GM12878 (cell line): ENCODE results near the gene SLC38A5. TPM values are rescaled to one million over a fixed set of nuclear protein-coding genes. Genes with fewer than 3 reads are reported as not detected.

Experiments used
- ATAC-seq: fragments of 200-7000 bp; cut with Tn5 transposase; 3 replicates; pipeline ENCODE4 v1.9.1; 2020; ENCODE audit warnings: mild to moderate bottlenecking, moderate library complexity
- BruUV-seq: library from RNA; stranded (reverse); fragments of 400-500 nt; replicated peaks from 2 replicates; lab custom pipeline; 2021; lab: Mats Ljungman, UMichigan
- CTCF ChIA-PET: fragments of 300-600 bp; sonication (Branson Sonifier 250); formaldehyde crosslinking; extraction: SDS; loops from one replicate; lab custom pipeline; 2021; ENCODE audit warnings: inconsistent platforms; lab: Yijun Ruan, JAX
- POLR2A ChIA-PET: fragments of 350-600 bp; formaldehyde crosslinking; extraction: SDS; loops from one replicate; lab custom pipeline; 2021; ENCODE audit warnings: inconsistent platforms; lab: Charles Lee
- RAD21 ChIA-PET: fragments of 300-600 bp; sonication (Branson Sonifier 250); formaldehyde crosslinking; loops from one replicate; lab custom pipeline; 2023; ENCODE audit warnings: antibody characterized with exemption; ENCODE audit not compliant: unreplicated experiment; lab: Charles Lee
- SMC1A ChIA-PET: fragments of 300-600 bp; sonication (Branson Sonifier 250); formaldehyde crosslinking; loops from one replicate; lab custom pipeline; 2023; ENCODE audit not compliant: unreplicated experiment, uncharacterized antibody; lab: Charles Lee
- DNase-seq: peaks from one replicate; pipeline ENCODE4 v3.0.0-alpha.2; 2011; ENCODE audit warnings: low read depth, low spot score
- FAIRE-seq: peaks from 3 replicates; lab custom pipeline; 2011; peaks lifted over from hg19 to GRCh38; lab: Jason Lieb, UNC
- H2AFZ ChIP-seq: 2 replicates; pipeline ENCODE4 v1.6.0; 2011; ENCODE audit warnings: low read depth, low read length, control low read depth; ENCODE audit not compliant: control insufficient read depth
- H3K27ac ChIP-seq: 2 replicates; pipeline ENCODE4 v1.5.1; 2011; ENCODE audit warnings: control low read depth; ENCODE audit not compliant: control insufficient read depth, insufficient read depth
- H3K27me3 ChIP-seq, 2 experiments: replicated peaks in 1 of 2; 2 replicates each; pipeline versions ENCODE4 v1.6.0 to v1.6.1; 2011; ENCODE audit warnings: low read length in 1 of 2; ENCODE audit not compliant: control insufficient read depth in 2 of 2, insufficient read depth in 2 of 2
- H3K36me3 ChIP-seq, 2 experiments: 2 replicates each; pipeline ENCODE4 v1.5.1; 2011; ENCODE audit warnings: low read length in 1 of 2; ENCODE audit not compliant: control insufficient read depth in 2 of 2, insufficient read depth in 2 of 2
- H3K4me1 ChIP-seq: 2 replicates; pipeline ENCODE4 v1.6.1; 2011; ENCODE audit warnings: mild to moderate bottlenecking, low read length, moderate library complexity, mixed read lengths; ENCODE audit not compliant: control insufficient read depth, insufficient read depth
- H3K4me2 ChIP-seq: 2 replicates; pipeline ENCODE4 v1.6.0; 2011; ENCODE audit warnings: control low read depth; ENCODE audit not compliant: control insufficient read depth, insufficient read depth
- H3K4me3 ChIP-seq: fragments of 200-600 bp; sonication (generic); 2 replicates; pipeline ENCODE4 v1.5.1; 2016
- H3K79me2 ChIP-seq: 2 replicates; pipeline ENCODE4 v1.6.0; 2011; ENCODE audit warnings: low read length; ENCODE audit not compliant: control insufficient read depth, insufficient read depth
- H3K9ac ChIP-seq: 2 replicates; pipeline ENCODE4 v1.8.0; 2011; ENCODE audit warnings: low read length, control low read depth, mixed read lengths; ENCODE audit not compliant: control insufficient read depth, insufficient read depth
- H3K9me3 ChIP-seq: replicated peaks from 3 replicates; pipeline ENCODE4 v1.5.1; 2011; ENCODE audit warnings: mild to moderate bottlenecking, low read length; ENCODE audit not compliant: control insufficient read depth, insufficient read depth
- H4K20me1 ChIP-seq: 2 replicates; pipeline ENCODE4 v1.6.0; 2011; ENCODE audit not compliant: control insufficient read depth, insufficient read depth
- ATF7 ChIP-seq: fragments of 450-650 bp; IDR thresholded peaks from 2 replicates; pipeline ENCODE4 v1.6.1; 2016; ENCODE audit warnings: low read depth, mild to moderate bottlenecking
- CHD2 ChIP-seq: IDR thresholded peaks from 2 replicates; pipeline ENCODE4 v1.6.1; 2011; ENCODE audit warnings: low read depth, low read length, improper control_type of control experiment, borderline replicate concordance
- HCFC1 ChIP-seq: fragments of 150-350 bp; IDR thresholded peaks from 2 replicates; pipeline ENCODE4 v1.6.1; 2014; ENCODE audit warnings: low read length
- HDAC2 ChIP-seq: fragments of 200-600 bp; sonication (generic); IDR thresholded peaks from 2 replicates; pipeline ENCODE4 v1.6.1; 2017
- IKZF1 ChIP-seq: fragments of 450-650 bp; conservative IDR thresholded peaks from 2 replicates; pipeline ENCODE4 v1.6.1; 2017; ENCODE audit warnings: antibody characterized with exemption, mild to moderate bottlenecking
- IKZF2 ChIP-seq, 2 experiments: fragments of 450-650 bp; IDR thresholded peaks; 2 replicates each; pipeline ENCODE4 v1.6.1; 2017; ENCODE audit warnings: mild to moderate bottlenecking in 2 of 2, moderate library complexity in 2 of 2
- RCOR1 ChIP-seq: conservative IDR thresholded peaks from 2 replicates; pipeline ENCODE4 v1.6.1; 2012; ENCODE audit warnings: low read depth, low read length, improper control_type of control experiment
- RFX5 ChIP-seq: IDR thresholded peaks from 2 replicates; pipeline ENCODE4 v1.6.1; 2011; ENCODE audit warnings: low read depth, low read length, improper control_type of control experiment
- SMARCA5 ChIP-seq: fragments of 450-650 bp; IDR thresholded peaks from 2 replicates; pipeline ENCODE4 v1.6.1; 2017; ENCODE audit warnings: mild to moderate bottlenecking
- ZNF207 ChIP-seq: fragments of 450-650 bp; IDR thresholded peaks from 2 replicates; pipeline ENCODE4 v1.6.1; 2014; ENCODE audit warnings: antibody characterized with exemption, mild to moderate bottlenecking, borderline replicate concordance
- WGBS: methylation state at CpG from one replicate; pipeline ENCODE4 v1.1.6; 2016; ENCODE audit warnings: low lambda C conversion rate; ENCODE audit not compliant: insufficient replicate concordance, insufficient coverage; ENCODE audit errors: missing lambda C conversion rate; 5-methylcytosine and 5-hydroxymethylcytosine counted together
- in situ Hi-C: fragments of 300-500 bp; cut with MboI; formaldehyde crosslinking; loops from 9 replicates; pipeline ENCODE4 v1.14.3; 2018; ENCODE audit warnings: mixed read lengths
- intact Hi-C: fragments of 100-400 bp; cut with micrococcal nuclease; formaldehyde crosslinking; loops from one replicate; pipeline ENCODE4 v1.14.2; 2022; ENCODE audit not compliant: unreplicated experiment
- polyA plus RNA-seq, 11 experiments: library from polyadenylated mRNA; depleted of rRNA in 4 of 11; unstranded in 6 of 11; stranded (reverse) in 5 of 11; fragments of >200 nt; fragmentation: Nextera tagmentation in 4 of 11; fragmentation: Illumina TruSeq in 1 of 11; extraction: Ambion mirVana in 4 of 11; extraction: Trizol in 1 of 11; gene quantifications; 1 replicate in 1 of 11; 2 replicates in 10 of 11; pipeline versions ENCODE4 v1.2.1 to v1.2.3, GENCODE V29; 2011 to 2016; ENCODE audit warnings: inconsistent platforms in 2 of 11, missing spikeins in 2 of 11, low read depth in 1 of 11
- total RNA-seq, 4 experiments: library from RNA; depleted of rRNA in 3 of 4; stranded (reverse); fragments of >200 nt in 3 of 4; fragmentation: Illumina TruSeq in 1 of 4; extraction: Trizol in 1 of 4; gene quantifications; 2 replicates each; pipeline versions ENCODE4 v1.2.1 to v1.2.3, GENCODE V29; 2013 to 2021
- TF ChIP-seq, protein P1 (sequence below): fragments of 150-350 bp; IDR thresholded peaks from 2 replicates; pipeline ENCODE4 v1.6.1; 2016; ENCODE audit warnings: low read depth, low read length
- TF ChIP-seq, protein P2 (sequence below): fragments of 450-650 bp; formaldehyde crosslinking; IDR thresholded peaks from 2 replicates; pipeline ENCODE4 v1.5.0; 2022; ENCODE audit warnings: mild to moderate bottlenecking, missing genetic modification characterization
- TF ChIP-seq, protein P3 (sequence below), 3 experiments: IDR thresholded peaks in 2 of 3; conservative IDR thresholded peaks in 1 of 3; 2 replicates each; pipeline ENCODE4 v1.5.1; 2011; ENCODE audit warnings: low read depth in 3 of 3, low read length in 3 of 3, mild to moderate bottlenecking in 3 of 3, control low read depth in 2 of 3, moderate library complexity in 2 of 3, inconsistent platforms in 1 of 3, mixed read lengths in 1 of 3; ENCODE audit not compliant: control insufficient read depth in 2 of 3, insufficient read depth in 1 of 3; ENCODE audit errors: extremely low read depth in 1 of 3
- TF ChIP-seq, protein P4 (sequence below): IDR thresholded peaks from 2 replicates; pipeline ENCODE4 v1.6.1; 2011; ENCODE audit warnings: mild to moderate bottlenecking, low read depth, low read length, moderate library complexity; ENCODE audit not compliant: insufficient replicate concordance

SLC38A5 gene
- total and polyA plus RNA-seq, 10 of the 15 experiments (the other 5 are each of a cell fraction or from before 2014, with no cell fraction given) = 4.2 to 108 (median 70.6) TPM

DNA sequence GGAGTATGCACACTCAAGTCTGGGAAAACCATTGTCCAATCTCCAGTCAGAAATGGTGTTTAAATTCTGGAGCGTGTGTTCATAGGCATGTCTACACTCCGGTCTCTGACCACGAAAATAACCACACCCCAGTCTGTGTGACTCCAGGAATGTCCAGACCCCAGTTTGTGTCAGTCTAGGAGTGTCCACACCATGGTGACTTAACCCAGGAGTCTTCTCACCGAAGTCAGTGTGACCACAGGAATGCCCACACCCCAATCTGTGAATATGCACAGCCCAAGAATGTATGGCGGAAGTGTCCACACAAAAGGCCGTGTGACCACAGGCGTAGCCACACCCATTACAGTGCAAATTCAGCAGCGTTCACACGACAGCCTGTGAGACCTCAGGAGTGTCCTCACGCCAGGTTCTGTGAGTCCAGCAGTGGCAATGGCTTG, 17.3 kb upstream of the SLC38A5 start (continued):
- TF ChIP-seq, protein P1, sequence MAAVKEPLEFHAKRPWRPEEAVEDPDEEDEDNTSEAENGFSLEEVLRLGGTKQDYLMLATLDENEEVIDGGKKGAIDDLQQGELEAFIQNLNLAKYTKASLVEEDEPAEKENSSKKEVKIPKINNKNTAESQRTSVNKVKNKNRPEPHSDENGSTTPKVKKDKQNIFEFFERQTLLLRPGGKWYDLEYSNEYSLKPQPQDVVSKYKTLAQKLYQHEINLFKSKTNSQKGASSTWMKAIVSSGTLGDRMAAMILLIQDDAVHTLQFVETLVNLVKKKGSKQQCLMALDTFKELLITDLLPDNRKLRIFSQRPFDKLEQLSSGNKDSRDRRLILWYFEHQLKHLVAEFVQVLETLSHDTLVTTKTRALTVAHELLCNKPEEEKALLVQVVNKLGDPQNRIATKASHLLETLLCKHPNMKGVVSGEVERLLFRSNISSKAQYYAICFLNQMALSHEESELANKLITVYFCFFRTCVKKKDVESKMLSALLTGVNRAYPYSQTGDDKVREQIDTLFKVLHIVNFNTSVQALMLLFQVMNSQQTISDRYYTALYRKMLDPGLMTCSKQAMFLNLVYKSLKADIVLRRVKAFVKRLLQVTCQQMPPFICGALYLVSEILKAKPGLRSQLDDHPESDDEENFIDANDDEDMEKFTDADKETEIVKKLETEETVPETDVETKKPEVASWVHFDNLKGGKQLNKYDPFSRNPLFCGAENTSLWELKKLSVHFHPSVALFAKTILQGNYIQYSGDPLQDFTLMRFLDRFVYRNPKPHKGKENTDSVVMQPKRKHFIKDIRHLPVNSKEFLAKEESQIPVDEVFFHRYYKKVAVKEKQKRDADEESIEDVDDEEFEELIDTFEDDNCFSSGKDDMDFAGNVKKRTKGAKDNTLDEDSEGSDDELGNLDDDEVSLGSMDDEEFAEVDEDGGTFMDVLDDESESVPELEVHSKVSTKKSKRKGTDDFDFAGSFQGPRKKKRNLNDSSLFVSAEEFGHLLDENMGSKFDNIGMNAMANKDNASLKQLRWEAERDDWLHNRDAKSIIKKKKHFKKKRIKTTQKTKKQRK = no peak
- TF ChIP-seq SMARCA5 (no peak), HDAC2 (no peak)

DNA sequence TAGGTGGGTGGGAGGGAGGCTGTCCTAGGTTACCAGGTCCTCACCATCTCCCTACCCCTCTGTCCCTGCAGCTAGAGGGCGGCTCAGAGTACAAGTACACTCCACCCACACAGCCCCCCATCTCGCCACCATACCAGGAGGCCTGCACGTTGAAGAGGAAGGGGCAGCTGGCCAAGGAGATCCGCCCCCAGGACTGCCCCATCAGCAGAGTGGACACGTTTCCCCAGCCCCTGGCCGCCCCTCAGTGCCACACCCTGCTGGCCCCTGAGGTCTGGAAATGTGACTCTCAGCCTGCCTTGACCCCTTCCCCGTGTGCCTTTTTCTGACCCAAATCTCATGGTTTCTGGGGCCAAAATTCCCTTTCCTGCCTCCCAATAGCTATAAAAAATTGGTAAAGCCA, 12.5 kb upstream of the SLC38A5 start:
- H3K27me3 ChIP-seq = no peaks in the 10 kb centered on the region
- H3K79me2 ChIP-seq = peaks cover 7% of the 10 kb centered on the region
- H3K4me3 ChIP-seq = no peak overlapping the region
- POLR2A ChIA-PET = interaction anchor here (1.2 kb wide), 1 partner anchor 14 kb away, joined by 3 read pairs; no protein-coding TSS in a partner anchor
- SMC1A ChIA-PET = no interaction called here
- intact Hi-C loops (no loop called here), in situ Hi-C loops (no loop called here)
- DNase-seq = no peak
- RAD21 ChIA-PET = no interaction called here
- WGBS = 51% methylated on average over 7 of the region's 7 CpGs
- TF ChIP-seq ZNF207 (no peak), IKZF1 (no peak), CHD2 (no peak), IKZF2 (IDR thresholded peaks at IDR 0.05) (no peak), RFX5 (no peak), RCOR1 (no peak), ATF7 (no peak), HCFC1 (no peak)
- TF ChIP-seq, protein P2, sequence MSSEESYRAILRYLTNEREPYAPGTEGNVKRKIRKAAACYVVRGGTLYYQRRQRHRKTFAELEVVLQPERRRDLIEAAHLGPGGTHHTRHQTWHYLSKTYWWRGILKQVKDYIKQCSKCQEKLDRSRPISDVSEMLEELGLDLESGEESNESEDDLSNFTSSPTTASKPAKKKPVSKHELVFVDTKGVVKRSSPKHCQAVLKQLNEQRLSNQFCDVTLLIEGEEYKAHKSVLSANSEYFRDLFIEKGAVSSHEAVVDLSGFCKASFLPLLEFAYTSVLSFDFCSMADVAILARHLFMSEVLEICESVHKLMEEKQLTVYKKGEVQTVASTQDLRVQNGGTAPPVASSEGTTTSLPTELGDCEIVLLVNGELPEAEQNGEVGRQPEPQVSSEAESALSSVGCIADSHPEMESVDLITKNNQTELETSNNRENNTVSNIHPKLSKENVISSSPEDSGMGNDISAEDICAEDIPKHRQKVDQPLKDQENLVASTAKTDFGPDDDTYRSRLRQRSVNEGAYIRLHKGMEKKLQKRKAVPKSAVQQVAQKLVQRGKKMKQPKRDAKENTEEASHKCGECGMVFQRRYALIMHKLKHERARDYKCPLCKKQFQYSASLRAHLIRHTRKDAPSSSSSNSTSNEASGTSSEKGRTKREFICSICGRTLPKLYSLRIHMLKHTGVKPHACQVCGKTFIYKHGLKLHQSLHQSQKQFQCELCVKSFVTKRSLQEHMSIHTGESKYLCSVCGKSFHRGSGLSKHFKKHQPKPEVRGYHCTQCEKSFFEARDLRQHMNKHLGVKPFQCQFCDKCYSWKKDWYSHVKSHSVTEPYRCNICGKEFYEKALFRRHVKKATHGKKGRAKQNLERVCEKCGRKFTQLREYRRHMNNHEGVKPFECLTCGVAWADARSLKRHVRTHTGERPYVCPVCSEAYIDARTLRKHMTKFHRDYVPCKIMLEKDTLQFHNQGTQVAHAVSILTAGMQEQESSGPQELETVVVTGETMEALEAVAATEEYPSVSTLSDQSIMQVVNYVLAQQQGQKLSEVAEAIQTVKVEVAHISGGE = no peak
- TF ChIP-seq, protein P3, sequence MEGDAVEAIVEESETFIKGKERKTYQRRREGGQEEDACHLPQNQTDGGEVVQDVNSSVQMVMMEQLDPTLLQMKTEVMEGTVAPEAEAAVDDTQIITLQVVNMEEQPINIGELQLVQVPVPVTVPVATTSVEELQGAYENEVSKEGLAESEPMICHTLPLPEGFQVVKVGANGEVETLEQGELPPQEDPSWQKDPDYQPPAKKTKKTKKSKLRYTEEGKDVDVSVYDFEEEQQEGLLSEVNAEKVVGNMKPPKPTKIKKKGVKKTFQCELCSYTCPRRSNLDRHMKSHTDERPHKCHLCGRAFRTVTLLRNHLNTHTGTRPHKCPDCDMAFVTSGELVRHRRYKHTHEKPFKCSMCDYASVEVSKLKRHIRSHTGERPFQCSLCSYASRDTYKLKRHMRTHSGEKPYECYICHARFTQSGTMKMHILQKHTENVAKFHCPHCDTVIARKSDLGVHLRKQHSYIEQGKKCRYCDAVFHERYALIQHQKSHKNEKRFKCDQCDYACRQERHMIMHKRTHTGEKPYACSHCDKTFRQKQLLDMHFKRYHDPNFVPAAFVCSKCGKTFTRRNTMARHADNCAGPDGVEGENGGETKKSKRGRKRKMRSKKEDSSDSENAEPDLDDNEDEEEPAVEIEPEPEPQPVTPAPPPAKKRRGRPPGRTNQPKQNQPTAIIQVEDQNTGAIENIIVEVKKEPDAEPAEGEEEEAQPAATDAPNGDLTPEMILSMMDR (IDR thresholded peaks at IDR 0.05 in 2 of 3, conservative IDR thresholded peaks at IDR 0.05 in 1 of 3; ENCODE audit: control insufficient read depth in 2 of 3, extremely low read depth in 1 of 3, insufficient read depth in 1 of 3, low read depth in 3 of 3, low read length in 3 of 3) = no peak
- TF ChIP-seq, protein P4, sequence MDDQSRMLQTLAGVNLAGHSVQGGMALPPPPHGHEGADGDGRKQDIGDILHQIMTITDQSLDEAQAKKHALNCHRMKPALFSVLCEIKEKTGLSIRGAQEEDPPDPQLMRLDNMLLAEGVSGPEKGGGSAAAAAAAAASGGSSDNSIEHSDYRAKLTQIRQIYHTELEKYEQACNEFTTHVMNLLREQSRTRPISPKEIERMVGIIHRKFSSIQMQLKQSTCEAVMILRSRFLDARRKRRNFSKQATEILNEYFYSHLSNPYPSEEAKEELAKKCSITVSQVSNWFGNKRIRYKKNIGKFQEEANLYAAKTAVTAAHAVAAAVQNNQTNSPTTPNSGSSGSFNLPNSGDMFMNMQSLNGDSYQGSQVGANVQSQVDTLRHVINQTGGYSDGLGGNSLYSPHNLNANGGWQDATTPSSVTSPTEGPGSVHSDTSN = no peak
- H3K36me3 ChIP-seq = peaks cover 0 to 7% of the 10 kb centered on the region in 2 experiments; a peak in 2 of 4 replicates
- no peaks in the 10 kb centered on the region for H4K20me1 ChIP-seq
- no peak overlapping the region for H2AFZ ChIP-seq
- no peaks in the 10 kb centered on the region for H3K4me1 ChIP-seq
- no TSS peak for BruUV-seq
- CTCF ChIA-PET = no interaction called here
- no peak for FAIRE-seq
- no peak for ATAC-seq
- H3K9me3 ChIP-seq = no peaks in the 10 kb centered on the region
- H3K4me2 ChIP-seq = no peak overlapping the region
- no peak overlapping the region for H3K27ac ChIP-seq
- no peak overlapping the region for H3K9ac ChIP-seq
